Measurements from ENCODE around the gene KCNA3. TPM values are rescaled to one million over a fixed set of nuclear protein-coding genes. Genes with fewer than 3 reads are reported as not detected.

Gene KCNA3
- total RNA-seq, 1 experiment from 2014 or later, result 1.2 TPM

- H3K4me1 Mint-ChIP-seq, result no peaks in the 10 kb centered on the region
- no peak overlapping the region for H3K27ac Mint-ChIP-seq
- POLR2A ChIA-PET, result no interaction called here
- no peaks in the 10 kb centered on the region; the same call in 1 of the 2 replicates for H3K27me3 Mint-ChIP-seq (ENCODE audit: low read depth)
- no peak overlapping the region for H3K4me3 Mint-ChIP-seq
- DNase-seq (ENCODE audit: low spot score), result no peak
- no peak for TF ChIP-seq USF1 (CRISPR knock-in tag; IDR thresholded peaks at IDR 0.05)
- no peak for TF ChIP-seq NFYB (CRISPR knock-in tag; conservative IDR thresholded peaks at IDR 0.05; ENCODE audit: low read depth)
- no peak for TF ChIP-seq STAT6 (CRISPR knock-in tag; conservative IDR thresholded peaks at IDR 0.05; ENCODE audit: low read depth)
- TF ChIP-seq RORB (CRISPR knock-in tag; IDR thresholded peaks at IDR 0.05), result no peak
- TF ChIP-seq NR3C1 (CRISPR knock-in tag; conservative IDR thresholded peaks at IDR 0.05; ENCODE audit: low read depth), result no peak
- TF ChIP-seq USF2 (CRISPR knock-in tag; IDR thresholded peaks at IDR 0.05), result no peak
- TF ChIP-seq ZBTB43 (CRISPR knock-in tag; IDR thresholded peaks at IDR 0.05), result no peak
- CTCF ChIA-PET, result no interaction called here
- no peak for ATAC-seq
- no peaks in the 10 kb centered on the region for H3K9me3 Mint-ChIP-seq
- no peaks in the 10 kb centered on the region for H3K36me3 Mint-ChIP-seq
Measured at GRCh38 chr1:110689868-110690267, 15.1 kb upstream of the KCNA3 start.

GRCh38 chr1:110688514-110688913 lies 13.8 kb upstream of the KCNA3 start:
- ATAC-seq, result no peak
- POLR2A ChIA-PET, result no interaction called here
- no peaks in the 10 kb centered on the region for H3K36me3 Mint-ChIP-seq
- no peak overlapping the region for H3K27ac Mint-ChIP-seq
- CTCF ChIA-PET, result no interaction called here
- peaks cover 4% of the 10 kb centered on the region for H3K27me3 Mint-ChIP-seq (ENCODE audit: low read depth)
- no peak for DNase-seq (ENCODE audit: low spot score)
- H3K9me3 Mint-ChIP-seq, result no peaks in the 10 kb centered on the region
- H3K4me3 Mint-ChIP-seq, result no peak overlapping the region
- H3K4me1 Mint-ChIP-seq, result no peaks in the 10 kb centered on the region; the same call in 1 of the 2 replicates
- TF ChIP-seq E2F1 (CRISPR knock-in tag; IDR thresholded peaks at IDR 0.05), result no peak

- ChIA-PET CTCF (no interaction called here), POLR2A (no interaction called here)
- ATAC-seq (no peak), DNase-seq (ENCODE audit: low spot score) (no peak)
- H3K27me3 Mint-ChIP-seq (ENCODE audit: low read depth), result peaks cover 4% of the 10 kb centered on the region
- no peak overlapping the region for H3K4me3 Mint-ChIP-seq
- H3K9me3 Mint-ChIP-seq, result no peaks in the 10 kb centered on the region
- H3K27ac Mint-ChIP-seq, result no peak overlapping the region
- no peaks in the 10 kb centered on the region for H3K36me3 Mint-ChIP-seq
- peaks cover 4% of the 10 kb centered on the region for H3K4me1 Mint-ChIP-seq
- no peak for TF ChIP-seq ETV6 (CRISPR knock-in tag; IDR thresholded peaks at IDR 0.05)
- no peak for TF ChIP-seq ZMAT4 (CRISPR knock-in tag; IDR thresholded peaks at IDR 0.05)
- TF ChIP-seq ZSCAN18 (CRISPR knock-in tag; IDR thresholded peaks at IDR 0.05), result no peak
- TF ChIP-seq ZNF671 (CRISPR knock-in tag; IDR thresholded peaks at IDR 0.05), result no peak
- TF ChIP-seq E2F5 (CRISPR knock-in tag; IDR thresholded peaks at IDR 0.05), result no peak
- no peak for TF ChIP-seq GTF2I (CRISPR knock-in tag; conservative IDR thresholded peaks at IDR 0.05)
- no peak for TF ChIP-seq ESRRA (CRISPR knock-in tag; IDR thresholded peaks at IDR 0.05; ENCODE audit: borderline replicate concordance)
- no peak for TF ChIP-seq MAX (CRISPR knock-in tag; IDR thresholded peaks at IDR 0.05)
- TF ChIP-seq RORB (CRISPR knock-in tag; IDR thresholded peaks at IDR 0.05), result no peak
- TF ChIP-seq JUN (CRISPR knock-in tag; IDR thresholded peaks at IDR 0.05), result no peak
- no peak for TF ChIP-seq OVOL2 (CRISPR knock-in tag; IDR thresholded peaks at IDR 0.05; ENCODE audit: borderline replicate concordance)
- TF ChIP-seq ELF4 (CRISPR knock-in tag; IDR thresholded peaks at IDR 0.05; ENCODE audit: low read depth), result no peak
- no peak for TF ChIP-seq GRHL2 (CRISPR knock-in tag; IDR thresholded peaks at IDR 0.05; ENCODE audit: insufficient replicate concordance, severe bottlenecking)
- no peak for TF ChIP-seq MXD4 (CRISPR knock-in tag; IDR thresholded peaks at IDR 0.05; ENCODE audit: borderline replicate concordance)
Measured at GRCh38 chr1:110687250-110687649, 12.5 kb upstream of the KCNA3 start.
